Psoas muscle (tissue), 8 donors: ENCODE results near the gene KIF3A. TPM values are rescaled to one million over a fixed set of nuclear protein-coding genes. Genes with fewer than 3 reads are reported as not detected.

ENCODE experiments used
- ATAC-seq, 4 donors: fragments of 200-7000 bp; cut with Tn5 transposase; one replicate each; pipeline ENCODE4 v1.9.1; 2020; ENCODE audit warnings: moderate library complexity in 3 of 4, mild to moderate bottlenecking in 2 of 4
- DNase-seq, 2 donors: peaks; one replicate each; pipeline ENCODE4 v3.0.0-alpha.2; 2020
- H3K27ac ChIP-seq: fragments of 200-600 bp; one replicate; pipeline ENCODE4 v1.8.0; 2022
- H3K27me3 ChIP-seq, 3 donors: fragments of 200-600 bp in 1 of 3; one replicate each; pipeline versions ENCODE4 v1.6.1 to v1.8.0; 2013 to 2022; ENCODE audit warnings: low read length in 2 of 3, mild to moderate bottlenecking in 2 of 3, moderate library complexity in 1 of 3; ENCODE audit not compliant: insufficient read depth in 3 of 3
- H3K36me3 ChIP-seq, 2 donors: fragments of 200-600 bp in 1 of 2; one replicate each; pipeline versions ENCODE4 v1.6.1 to v1.8.0; 2013 to 2022; ENCODE audit warnings: low read depth in 1 of 2, mild to moderate bottlenecking in 1 of 2, moderate library complexity in 1 of 2; ENCODE audit not compliant: insufficient read depth in 1 of 2
- H3K4me1 ChIP-seq: fragments of 200-600 bp; one replicate; pipeline ENCODE4 v1.8.0; 2022
- H3K4me3 ChIP-seq: fragments of 200-600 bp; one replicate; pipeline ENCODE4 v1.8.0; 2022; ENCODE audit warnings: mild to moderate bottlenecking
- H3K9me3 ChIP-seq: fragments of 200-600 bp; one replicate; pipeline ENCODE4 v1.8.0; 2022
- CTCF ChIP-seq: fragments of 200-600 bp; IDR thresholded peaks from one replicate; pipeline ENCODE4 v1.8.0; 2022; ENCODE audit warnings: antibody characterized with exemption
- WGBS, 3 donors: extraction: QIAGEN DNeasy Blood & Tissue Kit; methylation state at CpG; one replicate each; pipeline versions ENCODE4 v1.1.6 to v1.1.7; 2013; 5-methylcytosine and 5-hydroxymethylcytosine counted together
- intact Hi-C, 2 donors: fragments of 100-400 bp; cut with DNase I; formaldehyde crosslinking; loops; one replicate each; pipeline versions ENCODE4 v1.11.0 to v1.14.2; 2022
- polyA plus RNA-seq, 3 donors: library from polyadenylated mRNA; stranded (reverse); fragments of 200-250 nt; gene quantifications; one replicate each; pipeline ENCODE4 v1.2.3, GENCODE V29; 2013
- total RNA-seq, 4 donors: library from RNA; stranded (reverse); fragmentation: NEBNext Ultra II Directional in 2 of 4; extraction: Animal tissue kit (Norgen Biotek cat#: 25700) in 2 of 4; gene quantifications; one replicate each; pipeline versions ENCODE4 v1.2.1 to v1.2.4, GENCODE V29; 2021 to 2023
- donor health status: healthy with polysubstance abuse.
- donor health status: DM: no; HTN: no; CAD: no; lungs with moderate emphysema.
- donor health status: Bipolar disorder and iron deficiency.
- donor health status: healthy.
- donor health status: DM: yes; HTN: yes; CAD: no.
- donor health status: DM: no; HTN: no; CAD: no.
- donor health status: DM: no; HTN: no; CAD: no.
- donor health status: DM: yes; HTN: yes; CAD: no.

KIF3A gene
- total and polyA plus RNA-seq, 7 donors, result 2.5 to 8.0 (median 4.3) TPM

- H3K9me3 ChIP-seq, result no peaks in the 10 kb centered on the region
- H3K27ac ChIP-seq, result no peak overlapping the region
- peaks cover 0 to 47% of the 10 kb centered on the region in 2 donors for H3K36me3 ChIP-seq
- DNase-seq, result peak; percentile 53 to 74
- no peak for ATAC-seq
- intact Hi-C loops, result no loop called here
- no peak overlapping the region for H3K4me3 ChIP-seq
- H3K4me1 ChIP-seq, result peaks cover 4% of the 10 kb centered on the region
- WGBS, 3 donors, result 73 to 85% (median 78%) methylated on average over 10 to 12 of the region's 12 CpGs
- H3K27me3 ChIP-seq, result no peaks in the 10 kb centered on the region
- TF ChIP-seq CTCF, result no peak
Measured at GRCh38 chr5:132765311-132766019, 28.1 kb upstream of the KIF3A start.

- H3K4me1 ChIP-seq, result peaks cover 4% of the 10 kb centered on the region
- no peak for DNase-seq
- no peak overlapping the region for H3K27ac ChIP-seq
- no peak overlapping the region for H3K4me3 ChIP-seq
- H3K27me3 ChIP-seq, result no peaks in the 10 kb centered on the region
- WGBS, 3 donors, result 85 to 96% (median 94%) methylated on average over 7 of the region's 7 CpGs
- no peak for ATAC-seq
- peaks cover 0 to 54% of the 10 kb centered on the region in 2 donors for H3K36me3 ChIP-seq
- H3K9me3 ChIP-seq, result no peaks in the 10 kb centered on the region
- no peak for TF ChIP-seq CTCF
- intact Hi-C loops, result no loop called here
Measured at GRCh38 chr5:132764671-132765238, 27.4 kb upstream of the KIF3A start.

GRCh38 chr5:132764051-132764450, 26.7 kb upstream of the KIF3A start:
- Histone ChIP-seq H3K4me1 (peaks cover 4% of the 10 kb centered on the region), H3K36me3 (peaks cover 0 to 60% of the 10 kb centered on the region in 2 donors), H3K9me3 (no peaks in the 10 kb centered on the region), H3K27me3 (no peaks in the 10 kb centered on the region), H3K27ac (no peak overlapping the region), H3K4me3 (no peak overlapping the region)
- ATAC-seq (no peak), DNase-seq (no peak)
- no peak for TF ChIP-seq CTCF
- 95 to 96% (median 95%) methylated on average over 10 of the region's 10 CpGs for WGBS, 3 donors
- intact Hi-C loops, result no loop called here

GRCh38 chr5:132763181-132764036, 26.1 kb upstream of the KIF3A start:
- peaks cover 0 to 67% of the 10 kb centered on the region in 2 donors for H3K36me3 ChIP-seq
- DNase-seq, result no peak
- TF ChIP-seq CTCF, result no peak
- no peaks in the 10 kb centered on the region for H3K9me3 ChIP-seq
- no peak overlapping the region for H3K4me3 ChIP-seq
- H3K4me1 ChIP-seq, result peaks cover 4% of the 10 kb centered on the region
- no peak overlapping the region for H3K27ac ChIP-seq
- ATAC-seq, result no peak
- 94% methylated on average over 16 to 17 of the region's 17 CpGs for WGBS, 3 donors
- intact Hi-C loops, result no loop called here
- H3K27me3 ChIP-seq, result no peaks in the 10 kb centered on the region
